Measurements from ENCODE around the gene BUD31. TPM values are rescaled to one million over a fixed set of nuclear protein-coding genes. Genes with fewer than 3 reads are reported as not detected.

Gene BUD31
- total RNA-seq, 4 donors from 2014 or later: 55.5 to 89.0 (median 66.0) TPM

- no peak for TF ChIP-seq CTCF (IDR thresholded peaks at IDR 0.05; ENCODE audit: low read depth)
Measured at GRCh38 chr7:99375070-99375807, 33.5 kb upstream of the BUD31 start.

- no peak for TF ChIP-seq CTCF (IDR thresholded peaks at IDR 0.05; ENCODE audit: low read depth)
Measured at GRCh38 chr7:99379043-99379577, 29.7 kb upstream of the BUD31 start.

- TF ChIP-seq CTCF (IDR thresholded peaks at IDR 0.05; ENCODE audit: low read depth): no peak
Measured at GRCh38 chr7:99380032-99380822, 28.5 kb upstream of the BUD31 start.

- TF ChIP-seq CTCF (IDR thresholded peaks at IDR 0.05; ENCODE audit: low read depth): no peak
Measured at GRCh38 chr7:99380823-99381663, 27.7 kb upstream of the BUD31 start.

GRCh38 chr7:99381664-99382075 is 27.1 kb upstream of the BUD31 start:
- no peak for TF ChIP-seq CTCF (IDR thresholded peaks at IDR 0.05; ENCODE audit: low read depth)

GRCh38 chr7:99383203-99383602 is 25.6 kb upstream of the BUD31 start:
- no peak for TF ChIP-seq CTCF (IDR thresholded peaks at IDR 0.05; ENCODE audit: low read depth)
